GM20000 (cell line): ENCODE results near the gene BDNF.

ENCODE experiments used
- DNase-seq: peaks from one replicate; pipeline ENCODE4 v3.0.0; 2012; ENCODE audit warnings: low spot score
- CTCF ChIP-seq: IDR thresholded peaks from 2 replicates; pipeline ENCODE4 v1.5.1; 2012; ENCODE audit warnings: mild to moderate bottlenecking, control low read depth; ENCODE audit errors: extremely low read depth, missing control alignments

Gene BDNF

DNA sequence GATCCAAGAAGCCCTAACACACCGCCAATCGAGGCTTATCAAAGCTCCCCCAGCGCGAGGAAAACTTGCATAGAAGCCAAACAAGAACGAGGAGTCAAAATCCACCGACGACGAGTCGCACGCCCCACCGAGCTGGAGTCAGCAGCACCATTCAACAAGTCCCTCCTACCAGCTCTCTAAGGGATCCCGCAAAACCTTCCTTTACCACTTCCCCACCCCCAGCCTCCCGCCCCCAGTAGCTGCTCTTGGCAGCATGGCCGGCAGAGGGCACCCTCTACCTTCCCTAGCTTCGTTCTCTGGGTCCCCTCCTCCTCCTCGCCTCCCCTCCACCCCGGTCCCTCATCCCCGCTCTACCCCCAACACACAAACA, 1.4 kb downstream of the BDNF start:
- DNase-seq: peak; percentile 84
- peak; percentile 53 for TF ChIP-seq CTCF

DNA sequence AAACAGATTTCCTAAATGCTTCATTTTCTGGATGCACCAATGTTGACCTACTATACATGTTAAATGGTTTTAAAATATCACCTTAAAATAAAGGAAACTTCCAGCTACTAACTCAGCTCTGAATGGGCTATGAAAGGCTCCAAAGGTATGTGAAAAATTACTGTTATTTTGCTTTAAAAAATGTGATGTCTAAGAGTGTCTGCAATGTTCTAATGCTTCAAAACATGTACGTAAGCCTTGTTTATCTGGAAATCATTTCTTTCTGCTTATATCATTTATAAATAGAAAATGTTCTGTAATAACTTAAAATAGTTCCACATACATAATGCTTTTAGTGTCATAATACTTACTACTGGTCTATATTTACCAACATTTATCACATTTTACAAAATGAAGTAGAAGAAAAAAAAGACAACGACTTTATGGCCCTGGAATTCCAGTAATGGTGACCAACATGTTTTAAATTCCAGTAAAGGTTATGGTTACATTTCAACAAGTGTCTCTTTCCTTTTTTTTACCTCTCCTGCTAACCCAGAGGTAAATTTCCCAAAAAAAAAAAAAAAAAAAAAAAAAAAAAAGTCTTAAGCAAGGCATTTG, 2.5 kb downstream of the BDNF start:
- DNase-seq: no peak
- no peak for TF ChIP-seq CTCF

- no peak for DNase-seq
- TF ChIP-seq CTCF: no peak
These were observed 3.3 kb downstream of the BDNF start for GRCh38 chr11:27696961-27697360.

- TF ChIP-seq CTCF: no peak
- no peak for DNase-seq
These were observed 4.1 kb downstream of the BDNF start for GRCh38 chr11:27696115-27696514.

DNA sequence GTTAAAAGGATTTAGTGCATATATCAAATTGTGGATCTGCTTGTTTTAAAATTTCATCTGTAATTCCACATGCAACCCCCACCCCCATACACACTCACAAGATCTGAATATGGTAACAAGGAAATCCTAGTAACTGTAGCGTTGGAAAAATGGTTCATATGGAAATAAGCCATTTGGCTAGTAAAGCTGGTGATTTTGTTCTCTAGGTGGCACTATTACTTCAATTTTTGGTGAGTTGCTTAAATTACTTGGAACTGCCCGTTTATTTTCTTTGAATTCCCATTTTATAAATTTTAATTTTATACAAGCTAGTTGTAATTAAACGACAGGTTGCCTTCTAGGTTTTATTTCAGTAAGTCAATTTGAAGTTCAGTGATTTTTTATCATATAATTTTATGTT, 5.3 kb downstream of the BDNF start:
- peak; percentile 13 for TF ChIP-seq CTCF
- no peak for DNase-seq

GRCh38 chr11:27693398-27693797, 6.9 kb downstream of the BDNF start:
- DNase-seq: no peak
- no peak for TF ChIP-seq CTCF

GRCh38 chr11:27692781-27693180, 7.5 kb downstream of the BDNF start:
- DNase-seq: no peak
- TF ChIP-seq CTCF: no peak
